ENCODE measurements around the gene ZNF598.

ZNF598 gene

GRCh38 chr16:2042986-2043666 is 33.5 kb upstream of the ZNF598 start:
- Histone ChIP-seq H3K4me3 (ENCODE audit: low read depth in 1 of 2, low read length in 2 of 2) (no peak overlapping the region), H3K27ac (ENCODE audit: low read length) (no peak overlapping the region), H3K27me3 (ENCODE audit: insufficient read depth, low read length, poor library complexity) (no peaks in the 10 kb centered on the region), H4K20me1 (ENCODE audit: insufficient read depth, low read length) (0 out of 2 replicates have a peak, but pooled peaks cover 2% of the 10 kb centered on the region), H3K4me1 (ENCODE audit: insufficient read depth, low read length) (peaks cover 17% of the 10 kb centered on the region), H3K36me3 (ENCODE audit: insufficient read depth, low read length) (peaks cover 30% of the 10 kb centered on the region), H3K4me2 (ENCODE audit: insufficient read depth, low read length) (no peak overlapping the region), H3K9ac (ENCODE audit: low read depth, low read length) (no peak overlapping the region), H3K9me3 (ENCODE audit: insufficient read depth, low read length, severe bottlenecking) (no peaks in the 10 kb centered on the region), H2AFZ (ENCODE audit: low read depth, low read length) (no peak overlapping the region), H3K79me2 (ENCODE audit: insufficient read depth, low read length) (peaks cover 21% of the 10 kb centered on the region)
- no peak for ATAC-seq (ENCODE audit: insufficient read depth, low read depth)
- no peak for DNase-seq
- TF ChIP-seq CTCF (IDR thresholded peaks at IDR 0.05; ENCODE audit: borderline replicate concordance, extremely low read depth, low read length, poor library complexity, severe bottlenecking) (no peak), EZH2 (IDR thresholded peaks at IDR 0.05; ENCODE audit: borderline replicate concordance, low read depth, low read length, severe bottlenecking) (no peak)

- Histone ChIP-seq H3K9ac (ENCODE audit: low read depth, low read length) (no peak overlapping the region), H3K4me3 (ENCODE audit: low read depth in 1 of 2, low read length in 2 of 2) (no peak overlapping the region), H4K20me1 (ENCODE audit: insufficient read depth, low read length) (0 out of 2 replicates have a peak, but pooled peaks cover 2% of the 10 kb centered on the region), H3K36me3 (ENCODE audit: insufficient read depth, low read length) (peaks cover 30% of the 10 kb centered on the region), H3K27ac (ENCODE audit: low read length) (no peak overlapping the region), H3K4me2 (ENCODE audit: insufficient read depth, low read length) (no peak overlapping the region), H3K4me1 (ENCODE audit: insufficient read depth, low read length) (peaks cover 17% of the 10 kb centered on the region), H3K9me3 (ENCODE audit: insufficient read depth, low read length, severe bottlenecking) (no peaks in the 10 kb centered on the region), H3K27me3 (ENCODE audit: insufficient read depth, low read length, poor library complexity) (no peaks in the 10 kb centered on the region), H3K79me2 (ENCODE audit: insufficient read depth, low read length) (peaks cover 17% of the 10 kb centered on the region), H2AFZ (ENCODE audit: low read depth, low read length) (no peak overlapping the region)
- TF ChIP-seq EZH2 (IDR thresholded peaks at IDR 0.05; ENCODE audit: borderline replicate concordance, low read depth, low read length, severe bottlenecking), result no peak
- DNase-seq, result no peak
- ATAC-seq (ENCODE audit: insufficient read depth, low read depth), result no peak
Observed at GRCh38 chr16:2042171-2042985, 32.8 kb upstream of the ZNF598 start.

GRCh38 chr16:2040787-2041522 is 31.3 kb upstream of the ZNF598 start:
- Histone ChIP-seq H3K27me3 (ENCODE audit: insufficient read depth, low read length, poor library complexity) (no peaks in the 10 kb centered on the region), H3K36me3 (ENCODE audit: insufficient read depth, low read length) (peaks cover 27% of the 10 kb centered on the region), H3K27ac (ENCODE audit: low read length) (no peak overlapping the region), H3K4me3 (ENCODE audit: low read depth in 1 of 2, low read length in 2 of 2) (no peak overlapping the region), H3K9ac (ENCODE audit: low read depth, low read length) (no peak overlapping the region), H4K20me1 (ENCODE audit: insufficient read depth, low read length) (0 out of 2 replicates have a peak, but pooled peaks cover 2% of the 10 kb centered on the region), H3K4me1 (ENCODE audit: insufficient read depth, low read length) (peaks cover 3% of the 10 kb centered on the region), H3K9me3 (ENCODE audit: insufficient read depth, low read length, severe bottlenecking) (no peaks in the 10 kb centered on the region), H3K4me2 (ENCODE audit: insufficient read depth, low read length) (no peak overlapping the region), H3K79me2 (ENCODE audit: insufficient read depth, low read length) (peaks cover 4% of the 10 kb centered on the region), H2AFZ (ENCODE audit: low read depth, low read length) (no peak overlapping the region)
- DNase-seq, result no peak
- ATAC-seq (ENCODE audit: insufficient read depth, low read depth), result no peak; the same call in 2 of the 3 replicates
- no peak for TF ChIP-seq EZH2 (IDR thresholded peaks at IDR 0.05; ENCODE audit: borderline replicate concordance, low read depth, low read length, severe bottlenecking)

- Histone ChIP-seq H3K9ac (ENCODE audit: low read depth, low read length) (no peak overlapping the region), H3K27ac (ENCODE audit: low read length) (no peak overlapping the region)
Observed at GRCh38 chr16:2040041-2040786, 30.6 kb upstream of the ZNF598 start.

More at GRCh38 chr16:2040041-2040786, 30.6 kb upstream of the ZNF598 start:
- Histone ChIP-seq H3K4me1 (ENCODE audit: insufficient read depth, low read length) (no peaks in the 10 kb centered on the region), H2AFZ (ENCODE audit: low read depth, low read length) (no peak overlapping the region), H3K4me2 (ENCODE audit: insufficient read depth, low read length) (no peak overlapping the region), H3K27me3 (ENCODE audit: insufficient read depth, low read length, poor library complexity) (no peaks in the 10 kb centered on the region), H3K79me2 (ENCODE audit: insufficient read depth, low read length) (no peaks in the 10 kb centered on the region), H3K9me3 (ENCODE audit: insufficient read depth, low read length, severe bottlenecking) (no peaks in the 10 kb centered on the region), H3K4me3 (ENCODE audit: low read depth in 1 of 2, low read length in 2 of 2) (no peak overlapping the region), H4K20me1 (ENCODE audit: insufficient read depth, low read length) (0 out of 2 replicates have a peak, but pooled peaks cover 2% of the 10 kb centered on the region), H3K36me3 (ENCODE audit: insufficient read depth, low read length) (peaks cover 20% of the 10 kb centered on the region)
- DNase-seq (no peak), ATAC-seq (ENCODE audit: insufficient read depth, low read depth) (no peak)
- TF ChIP-seq CTCF (IDR thresholded peaks at IDR 0.05; ENCODE audit: borderline replicate concordance, extremely low read depth, low read length, poor library complexity, severe bottlenecking) (no peak), EZH2 (IDR thresholded peaks at IDR 0.05; ENCODE audit: borderline replicate concordance, low read depth, low read length, severe bottlenecking) (no peak)

Measured in DND-41 (cell line).